HG02943 (cell line): ENCODE measurements around the gene KIF12.
"Not testable (repeated sequence)": the region's sequence is repeated elsewhere in the genome, so short reads cannot be mapped to it uniquely, and the experiment has no call there.

Experiments
- ATAC-seq: cut with Tn5 transposase; IDR thresholded peaks from one replicate; pipeline ENCODE4 v1.9.1; 2021; ENCODE audit warnings: mild to moderate bottlenecking, low read depth, moderate library complexity; ENCODE audit not compliant: unreplicated experiment

Gene KIF12

DNA sequence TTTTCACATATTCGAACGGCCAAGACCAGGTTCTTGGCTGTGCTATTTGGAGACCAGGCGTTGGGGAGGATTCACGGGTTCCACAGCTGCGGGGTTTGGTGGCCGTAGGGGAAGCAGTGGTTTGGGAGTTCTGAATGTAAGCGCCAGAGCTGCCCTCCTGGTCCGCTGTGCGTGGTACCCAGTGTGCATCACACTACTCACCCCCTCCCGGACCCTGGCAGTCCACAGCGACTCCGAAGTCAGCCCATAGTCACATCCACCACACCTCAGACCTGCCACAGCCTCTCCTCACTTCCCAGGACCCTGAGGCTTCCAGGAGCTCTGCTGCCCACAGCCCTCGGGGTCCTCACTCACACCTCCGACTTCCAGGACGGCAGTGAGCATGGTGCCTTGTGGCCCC is 47.8 kb downstream of the KIF12 start:
- no peak for ATAC-seq

DNA sequence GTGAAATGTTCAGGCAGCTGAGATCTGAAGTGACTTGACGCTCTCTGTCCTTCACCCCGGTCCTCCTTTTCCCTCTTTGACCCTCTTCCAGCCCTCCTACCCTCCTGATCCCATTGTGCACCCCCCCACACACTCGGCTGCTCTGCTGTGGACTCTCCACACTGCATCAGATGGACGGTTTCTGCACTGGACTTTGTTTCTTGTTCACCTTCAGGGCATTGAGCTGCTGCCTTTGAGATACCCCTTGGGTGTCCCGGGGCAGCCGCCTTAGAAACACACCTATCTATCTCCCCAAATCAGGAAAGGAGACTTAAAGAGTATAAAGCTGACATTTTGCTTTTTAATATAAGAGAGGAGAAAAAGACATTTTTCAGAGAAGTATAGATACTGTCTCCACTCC is 48.4 kb downstream of the KIF12 start:
- no peak for ATAC-seq

DNA sequence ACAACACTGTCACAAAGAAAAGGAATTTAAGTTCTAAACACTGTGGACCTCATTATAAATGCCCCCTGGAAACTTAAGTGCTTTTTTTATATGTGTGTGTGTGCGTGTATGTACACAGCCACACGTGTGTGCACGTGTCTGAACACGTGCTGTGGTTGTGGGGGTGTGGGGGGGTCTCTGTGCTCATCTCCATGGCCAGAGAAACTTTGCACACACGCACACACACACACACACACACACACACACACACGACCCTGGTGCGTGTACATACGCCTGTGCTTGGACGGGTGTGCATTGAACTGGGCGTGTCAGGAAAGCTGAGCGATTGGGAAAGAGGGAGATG is 48.9 kb downstream of the KIF12 start:
- ATAC-seq = no peak

DNA sequence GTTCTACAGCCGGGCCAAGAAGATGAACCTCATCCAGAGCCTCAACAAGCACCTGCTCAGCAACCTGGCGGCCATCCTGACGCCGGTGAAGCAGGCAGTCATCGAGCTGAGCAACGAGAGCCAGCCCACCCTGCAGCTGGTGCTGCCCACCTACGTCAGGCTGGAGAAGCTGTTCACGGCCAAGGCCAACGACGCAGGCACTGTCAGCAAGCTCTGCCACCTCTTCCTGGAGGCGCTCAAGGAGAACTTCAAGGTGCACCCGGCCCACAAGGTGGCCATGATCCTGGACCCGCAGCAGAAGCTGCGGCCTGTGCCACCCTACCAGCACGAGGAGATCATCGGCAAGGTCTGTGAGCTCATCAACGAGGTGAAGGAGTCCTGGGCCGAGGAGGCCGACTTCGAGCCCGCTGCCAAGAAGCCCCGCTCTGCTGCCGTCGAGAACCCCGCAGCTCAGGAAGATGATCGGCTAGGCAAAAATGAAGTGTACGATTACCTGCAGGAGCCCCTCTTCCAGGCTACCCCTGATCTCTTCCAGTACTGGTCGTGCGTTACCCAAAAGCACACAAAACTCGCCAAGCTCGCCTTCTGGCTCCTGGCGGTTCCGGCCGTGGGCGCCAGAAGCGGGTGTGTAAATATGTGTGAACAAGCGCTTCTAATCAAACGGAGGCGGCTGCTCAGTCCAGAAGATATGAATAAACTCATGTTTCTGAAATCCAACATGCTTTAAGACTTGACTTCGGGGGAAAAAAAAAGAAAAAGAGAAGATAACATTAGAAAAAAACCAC is 49.5 kb downstream of the KIF12 start:
- no peak for ATAC-seq

DNA sequence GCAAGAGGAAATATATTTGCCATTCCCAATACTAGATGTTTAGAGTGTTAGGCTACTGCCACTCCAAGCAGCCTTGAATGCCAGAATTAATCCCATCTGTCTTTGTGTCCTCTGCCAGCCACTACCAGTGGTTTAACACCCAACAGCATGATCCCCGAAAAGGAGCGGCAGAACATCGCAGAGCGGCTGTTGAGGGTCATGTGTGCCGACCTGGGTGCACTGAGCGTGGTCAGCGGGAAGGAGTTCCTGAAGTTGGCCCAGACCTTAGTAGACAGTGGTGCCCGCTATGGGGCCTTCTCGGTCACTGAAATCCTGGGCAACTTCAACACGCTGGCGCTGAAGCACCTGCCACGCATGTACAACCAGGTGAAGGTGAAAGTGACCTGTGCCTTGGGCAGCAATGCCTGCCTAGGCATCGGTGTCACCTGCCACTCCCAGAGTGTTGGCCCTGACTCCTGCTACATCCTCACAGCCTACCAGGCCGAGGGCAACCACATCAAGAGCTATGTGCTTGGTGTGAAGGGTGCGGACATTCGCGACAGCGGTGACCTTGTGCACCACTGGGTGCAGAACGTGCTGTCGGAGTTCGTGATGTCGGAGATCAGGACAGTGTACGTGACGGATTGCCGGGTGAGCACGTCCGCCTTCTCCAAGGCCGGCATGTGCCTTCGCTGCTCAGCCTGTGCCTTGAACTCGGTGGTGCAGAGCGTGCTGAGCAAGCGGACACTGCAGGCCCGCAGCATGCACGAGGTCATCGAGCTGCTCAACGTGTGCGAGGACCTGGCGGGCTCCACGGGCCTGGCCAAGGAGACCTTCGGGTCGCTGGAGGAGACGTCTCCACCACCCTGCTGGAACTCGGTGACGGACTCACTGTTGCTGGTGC is 50.3 kb downstream of the KIF12 start:
- no peak for ATAC-seq

DNA sequence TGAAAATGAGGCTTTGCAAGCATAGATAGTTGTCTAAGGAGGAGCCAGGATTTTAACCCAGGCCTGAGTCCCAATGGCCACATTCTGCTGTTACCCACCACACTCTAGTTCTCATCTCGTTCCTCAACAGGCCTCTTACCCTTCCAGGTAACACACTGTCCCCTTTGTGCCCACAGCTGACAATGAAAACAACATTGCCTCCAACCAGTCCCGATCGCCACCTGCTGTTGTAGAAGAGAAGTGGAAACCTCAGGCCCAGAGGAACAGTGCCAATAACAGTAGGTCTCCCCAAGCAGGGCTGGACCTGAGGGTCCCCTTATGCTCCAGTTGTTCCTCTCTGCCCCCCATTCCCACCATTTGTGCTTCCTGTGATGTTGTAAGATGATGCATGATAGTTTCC is 51.4 kb downstream of the KIF12 start:
- ATAC-seq = no peak

DNA sequence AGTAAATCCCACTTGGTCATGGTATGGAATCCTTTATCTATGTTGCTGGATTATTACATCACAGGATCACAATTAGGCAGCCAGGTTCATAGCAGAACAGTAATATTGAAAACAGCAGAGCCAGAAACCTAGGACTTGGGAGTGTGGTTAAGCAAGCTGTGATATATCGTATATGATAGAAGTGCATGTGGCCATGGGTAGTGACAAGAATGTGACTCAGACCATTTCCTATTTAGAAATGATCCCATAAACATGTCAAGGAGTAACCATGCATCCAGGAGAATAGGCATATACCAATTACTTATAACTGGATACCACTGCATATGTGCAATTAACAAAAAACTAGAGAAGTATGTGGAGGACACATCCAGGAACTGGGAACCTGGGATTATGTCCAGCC is 52.2 kb downstream of the KIF12 start:
- ATAC-seq = no peak

DNA sequence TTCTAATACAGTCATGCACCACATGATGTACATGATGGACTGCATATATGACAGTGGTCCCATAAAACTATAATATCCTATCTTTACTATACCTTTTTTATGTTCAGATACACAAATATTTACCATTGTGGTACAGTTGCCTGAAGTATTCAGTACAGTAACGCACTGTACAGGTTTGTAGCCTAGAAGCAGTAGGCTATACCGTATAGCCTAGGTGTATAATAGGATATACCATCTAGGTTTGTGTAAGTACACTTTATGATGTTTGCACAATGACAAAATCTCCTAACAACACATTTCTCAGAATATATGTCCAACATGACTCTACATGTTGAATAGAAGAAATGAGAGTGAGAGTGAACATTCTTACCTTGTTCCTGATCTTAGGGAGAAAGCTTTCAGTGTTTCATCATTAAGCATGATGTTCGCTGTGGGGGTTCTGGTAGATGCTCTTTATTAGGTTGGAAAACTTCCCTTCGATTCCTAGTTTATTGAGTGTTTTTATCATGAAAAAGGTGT is 52.8 kb downstream of the KIF12 start:
- ATAC-seq = no peak

DNA sequence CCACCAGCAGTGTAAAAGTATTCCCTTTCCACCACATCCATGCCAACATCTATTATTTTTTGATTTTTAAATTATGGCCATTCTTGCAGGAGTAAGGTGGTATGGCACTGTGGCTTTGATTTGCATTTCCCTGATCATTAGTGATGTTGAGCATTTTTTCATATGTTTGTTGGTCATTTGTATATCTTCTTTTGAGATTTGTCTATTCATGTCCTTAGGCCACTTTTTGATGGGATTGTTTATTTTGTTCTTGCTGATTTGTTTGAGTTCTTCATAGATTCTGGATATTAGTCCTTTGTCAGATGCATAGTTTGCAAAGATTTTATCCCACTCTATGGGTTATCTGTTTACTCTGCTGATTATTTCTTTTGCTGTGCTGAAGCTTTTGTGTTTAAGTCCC is 55.4 kb downstream of the KIF12 start:
- ATAC-seq = not testable (repeated sequence)
